ENCODE results near the gene PDGFRB. TPM values are rescaled to one million over a fixed set of nuclear protein-coding genes. Genes with fewer than 3 reads are reported as not detected.

The PDGFRB gene
- total and polyA plus RNA-seq, 9 of the 15 experiments (the other 6 are each of a cell fraction or from before 2014, with no cell fraction given), result 0.01 to 1.5 (median 0.09) TPM; not detected in 3

GRCh38 chr5:150122536-150123481 lies 32.8 kb downstream of the PDGFRB start:
- no peaks in the 10 kb centered on the region for H3K9me1 ChIP-seq (ENCODE audit: control insufficient read depth, insufficient read depth, low read length)
- H3K27ac ChIP-seq (ENCODE audit: extremely low read depth, low read depth, low read length), result no peak overlapping the region
- no peaks in the 10 kb centered on the region for H3K27me3 ChIP-seq (ENCODE audit: control insufficient read depth in 2 of 2, insufficient read depth in 2 of 2, low read length in 2 of 2)
- POLR2A ChIA-PET, result interaction anchor here (0.8 kb wide), 1 partner anchor 12 kb away, joined by 3 read pairs; no protein-coding TSS in a partner anchor
- peaks cover 5 to 11% of the 10 kb centered on the region in 2 experiments; a peak in 3 of 5 replicates for H3K4me1 ChIP-seq (replicated peaks in 1 of 2; ENCODE audit: control insufficient read depth in 2 of 2, insufficient read depth in 2 of 2, low read length in 2 of 2)
- no peak overlapping the region for H3K4me2 ChIP-seq (ENCODE audit: insufficient read depth, low read length)
- 65% methylated on average over 14 of the region's 15 CpGs for WGBS (ENCODE audit: insufficient coverage, low coverage, missing lambda C conversion rate)
- in situ Hi-C loops (cut with MboI), result no loop called here
- no peaks in the 10 kb centered on the region for H3K79me2 ChIP-seq (ENCODE audit: control insufficient read depth, insufficient read depth, low read length)
- intact Hi-C loops (cut with micrococcal nuclease), result loop anchor here (10.0 kb wide), 2 partner anchors 48 to 288 kb away; no protein-coding TSS in a partner anchor
- H3K9ac ChIP-seq (ENCODE audit: insufficient read depth in 1 of 2, low read depth in 2 of 2, low read length in 2 of 2), result peak overlapping the region in 1 of 2 experiments; percentile 18; a peak in 1 of 4 replicates
- no peak overlapping the region for H3K4me3 ChIP-seq
- FAIRE-seq, result no peak
- no peaks in the 10 kb centered on the region for H3K9me3 ChIP-seq (replicated peaks; ENCODE audit: control insufficient read depth, insufficient read depth, low read depth, low read length)
- H4K20me1 ChIP-seq (replicated peaks; ENCODE audit: control insufficient read depth, insufficient read depth, low read length), result 0 out of 2 replicates have a peak, but pooled peaks cover under 1% of the 10 kb centered on the region
- no peak overlapping the region for H2AFZ ChIP-seq (ENCODE audit: low read depth, low read length)
- BruUV-seq (replicated peaks), result no TSS peak
- CTCF ChIA-PET (ENCODE audit: low intra/inter-chr PET ratio), result no interaction called here
- H3K36me3 ChIP-seq (ENCODE audit: control insufficient read depth, insufficient read depth, low read length), result no peaks in the 10 kb centered on the region
- no peak for ATAC-seq
- TF ChIP-seq ZNF263 (CRISPR knock-in tag; IDR thresholded peaks at IDR 0.05; ENCODE audit: borderline replicate concordance), result 0 out of 2 replicates have a peak, but pooled peaks have one; percentile 25
- TF ChIP-seq UBTF (IDR thresholded peaks at IDR 0.05; ENCODE audit: borderline replicate concordance in 1 of 2, low read depth in 2 of 2, low read length in 2 of 2), result no peak
- no peak for TF ChIP-seq STAT5A (IDR thresholded peaks at IDR 0.05; ENCODE audit: borderline replicate concordance, low read length)
- DNase-seq (ENCODE audit: extremely low read depth in 1 of 4, low spot score in 3 of 4), result no peak
